Bone marrow (tissue), 2 donors: ENCODE results near the gene SFTPB.

Source experiments
- DNase-seq, 2 donors: peaks; one replicate each; lab custom pipeline; 2025; lab: John Stamatoyannopoulos, UW

SFTPB gene

GRCh38 chr2:85702172-85702571 lies 34.2 kb upstream of the SFTPB start:
- no peak for DNase-seq

- no peak for DNase-seq
Observed at GRCh38 chr2:85699325-85699724, 31.3 kb upstream of the SFTPB start.

GRCh38 chr2:85698880-85699254 lies 30.9 kb upstream of the SFTPB start:
- no peak for DNase-seq

- DNase-seq: no peak
Observed at GRCh38 chr2:85698184-85698879, 30.3 kb upstream of the SFTPB start.

GRCh38 chr2:85697716-85698115 lies 29.7 kb upstream of the SFTPB start:
- DNase-seq: no peak

- DNase-seq: no peak
Observed at GRCh38 chr2:85697096-85697495, 29.1 kb upstream of the SFTPB start.

- DNase-seq: no peak
Observed at GRCh38 chr2:85695691-85696668, 28.0 kb upstream of the SFTPB start.

- DNase-seq: no peak
Observed at GRCh38 chr2:85695121-85695520, 27.1 kb upstream of the SFTPB start.

- DNase-seq: no peak
Observed at GRCh38 chr2:85694052-85695025, 26.3 kb upstream of the SFTPB start, which contains the start of gene GNLY. TSS of gene GNLY (plus strand) at chr2:85694358. CDS start at chr2:85694419, 61 bp downstream.

GRCh38 chr2:85692039-85692645 lies 24.1 kb upstream of the SFTPB start:
- no peak for DNase-seq

GRCh38 chr2:85690932-85691331 lies 22.9 kb upstream of the SFTPB start:
- DNase-seq: no peak

GRCh38 chr2:85684806-85685205 lies 16.8 kb upstream of the SFTPB start:
- no peak for DNase-seq

GRCh38 chr2:85684380-85684779 lies 16.4 kb upstream of the SFTPB start:
- DNase-seq: no peak

GRCh38 chr2:85682378-85682777 lies 14.4 kb upstream of the SFTPB start:
- no peak for DNase-seq

GRCh38 chr2:85681776-85682175 lies 13.8 kb upstream of the SFTPB start:
- no peak for DNase-seq

- no peak for DNase-seq
Observed at GRCh38 chr2:85681372-85681763, 13.4 kb upstream of the SFTPB start.

- DNase-seq: no peak
Observed at GRCh38 chr2:85680707-85681371, 12.8 kb upstream of the SFTPB start.

- DNase-seq: peak in 1 of 2 donors; percentile 28
Observed at GRCh38 chr2:85678794-85679672, 11.0 kb upstream of the SFTPB start.

- DNase-seq: no peak
Observed at GRCh38 chr2:85678377-85678776, 10.4 kb upstream of the SFTPB start.
